Measurements from ENCODE around the gene VKORC1L1.
"Not testable (repeated sequence)": the region's sequence is repeated elsewhere in the genome, so short reads cannot be mapped to it uniquely, and the experiment has no call there.

Gene VKORC1L1

DNA sequence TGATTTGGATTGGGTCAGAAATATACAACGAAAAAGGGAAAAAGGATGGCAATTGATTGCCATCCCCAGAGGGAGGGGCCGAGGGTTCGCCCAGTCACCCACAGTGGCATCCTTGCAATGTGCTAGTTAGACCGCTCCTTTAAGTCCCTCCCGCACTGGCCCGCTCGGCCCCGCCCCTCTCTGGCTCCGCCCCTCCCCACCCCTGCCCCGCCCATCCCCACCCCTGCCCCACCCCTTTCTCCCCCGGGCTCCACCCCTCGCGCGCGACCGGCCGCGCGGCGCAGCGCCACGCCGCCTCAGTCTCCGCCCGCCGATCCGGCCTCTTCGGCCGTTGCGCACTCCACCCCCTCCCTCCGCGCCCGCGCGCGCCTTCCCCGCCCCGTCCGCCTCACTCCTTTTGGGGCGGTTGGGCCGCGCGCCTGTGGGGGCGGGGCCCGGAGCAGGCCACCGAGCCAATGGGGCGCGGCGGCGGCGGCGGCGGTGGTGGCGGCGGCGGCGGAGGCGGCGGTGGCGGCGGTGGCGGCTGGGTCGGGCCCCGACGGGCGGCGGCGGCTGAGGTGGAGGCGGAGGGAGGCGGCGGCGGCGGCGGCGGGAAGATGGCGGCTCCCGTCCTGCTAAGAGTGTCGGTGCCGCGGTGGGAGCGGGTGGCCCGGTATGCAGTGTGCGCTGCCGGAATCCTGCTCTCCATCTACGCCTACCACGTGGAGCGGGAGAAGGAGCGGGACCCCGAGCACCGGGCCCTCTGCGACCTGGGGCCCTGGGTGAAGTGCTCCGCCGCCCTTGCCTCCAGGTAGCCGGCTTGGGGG is at the start of gene VKORC1L1:
VKORC1L1 (plus strand) TSS at position 299 of the 806 bp plus-strand sequence; CDS start at position 597, 298 bp downstream.
- peak; percentile 96 for DNase-seq

DNA sequence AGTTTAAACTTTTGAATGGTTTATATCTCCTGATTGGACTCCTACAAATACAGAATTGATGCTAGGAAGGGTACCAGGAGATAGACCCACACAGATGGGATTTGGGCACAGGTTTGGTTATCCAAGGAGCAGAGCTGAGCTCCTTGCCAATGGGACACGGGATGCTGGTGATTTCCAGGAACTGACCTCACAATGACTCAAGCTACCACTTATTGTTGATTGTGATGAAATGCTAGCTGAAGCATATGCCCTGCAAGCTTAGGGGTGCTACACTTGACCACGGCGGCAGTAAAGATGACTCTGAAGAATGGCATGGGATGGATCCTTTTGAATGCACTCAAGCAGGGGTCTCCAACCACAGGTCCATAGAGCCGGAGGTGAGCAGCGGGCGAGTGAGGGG is 45.5 kb upstream of the VKORC1L1 start:
- no peak for DNase-seq

DNA sequence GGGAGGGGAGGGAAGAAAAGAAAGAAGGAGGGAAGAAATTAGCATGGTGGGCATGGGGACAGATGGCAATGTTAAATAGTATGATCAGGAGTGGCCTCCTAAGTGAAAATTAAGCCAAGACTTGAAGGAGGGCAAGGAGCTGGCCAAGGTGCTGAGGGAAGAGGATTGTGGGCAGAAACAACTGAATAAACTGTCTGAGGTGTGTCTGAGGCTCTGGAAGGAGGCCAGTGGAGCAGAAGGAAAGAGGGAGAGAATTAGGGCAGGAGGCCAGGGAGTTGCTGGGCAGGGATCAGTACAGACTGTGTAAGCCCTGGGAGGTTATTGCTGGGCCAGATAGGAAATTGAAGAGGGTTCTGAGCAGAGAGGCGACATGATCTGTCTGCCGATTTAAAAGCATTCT is 40.6 kb upstream of the VKORC1L1 start:
- DNase-seq = no peak

GRCh38 chr7:65836684-65837083 is 36.2 kb upstream of the VKORC1L1 start:
- not testable (repeated sequence) for DNase-seq

DNA sequence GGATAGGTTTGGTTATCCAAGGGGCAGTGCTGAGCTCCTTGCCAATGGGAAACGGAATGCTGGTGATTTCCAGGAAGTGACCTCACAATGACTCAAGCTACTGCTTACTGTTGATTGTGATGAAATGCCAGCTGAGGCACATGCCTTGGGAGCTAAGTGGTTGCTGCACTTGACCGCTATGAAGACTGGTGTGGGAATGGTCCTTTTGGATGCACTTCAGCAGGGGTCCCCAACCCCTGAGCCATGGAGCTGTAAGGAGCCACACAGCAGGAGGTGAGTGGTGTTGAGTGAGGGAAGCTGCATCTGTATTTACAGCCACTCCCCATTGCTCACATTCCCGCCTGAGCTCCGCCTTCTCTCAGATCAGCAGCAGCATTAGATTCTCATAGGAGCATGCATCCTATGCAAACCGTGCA is 35.3 kb upstream of the VKORC1L1 start:
- not testable (repeated sequence) for DNase-seq

GRCh38 chr7:65839846-65840245 is 33.0 kb upstream of the VKORC1L1 start:
- DNase-seq = no peak

- no peak for DNase-seq
Observed at GRCh38 chr7:65840446-65840845, 32.4 kb upstream of the VKORC1L1 start.

DNA sequence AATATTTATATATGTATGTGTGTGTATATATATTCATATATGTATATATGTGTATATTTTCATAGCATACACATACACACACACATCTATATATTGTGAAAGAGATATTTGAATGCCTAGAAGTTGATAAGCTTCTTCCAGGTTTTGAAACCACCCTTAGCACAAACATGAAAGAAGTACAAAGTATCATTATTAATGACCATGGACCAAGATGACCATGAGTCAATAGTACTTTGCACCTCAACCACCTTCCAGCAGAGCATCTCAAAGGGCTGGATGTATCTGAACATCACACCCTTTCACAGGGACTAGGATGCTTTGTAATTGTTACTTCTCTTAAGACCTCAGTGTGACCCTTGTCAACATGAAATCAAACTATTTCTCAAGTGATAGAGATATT is 29.3 kb upstream of the VKORC1L1 start:
- DNase-seq = not testable (repeated sequence)

DNA sequence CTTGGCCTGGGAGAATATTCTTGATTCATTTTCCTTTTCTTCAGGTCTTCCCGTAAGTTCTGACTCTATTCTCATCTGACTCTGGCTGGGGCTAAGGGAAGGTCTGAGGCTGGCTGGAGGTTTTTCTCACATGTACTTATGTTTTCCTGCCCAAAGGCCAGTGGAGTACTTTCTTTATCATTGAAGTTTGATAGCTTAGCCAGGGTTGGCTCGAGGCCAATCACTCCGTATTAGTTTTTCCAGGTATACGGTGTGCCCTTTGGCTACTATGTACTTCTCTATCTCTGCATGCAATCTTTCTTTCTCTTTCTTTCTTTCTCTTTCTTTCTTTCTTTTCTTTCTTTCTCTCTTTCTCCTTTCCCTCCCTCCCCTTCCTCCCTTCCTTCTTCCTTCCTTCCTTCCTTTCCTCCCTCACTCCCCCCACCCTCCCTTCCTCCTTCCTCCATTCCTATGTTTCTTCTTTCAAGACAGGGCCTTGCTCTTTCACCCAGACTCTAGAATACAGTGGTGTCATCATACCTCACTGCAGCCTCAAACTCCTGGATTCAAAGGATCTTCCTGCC is 26.8 kb upstream of the VKORC1L1 start:
- no peak for DNase-seq

- DNase-seq = not testable (repeated sequence)
Observed at GRCh38 chr7:65853426-65853825, 19.4 kb upstream of the VKORC1L1 start.

DNA sequence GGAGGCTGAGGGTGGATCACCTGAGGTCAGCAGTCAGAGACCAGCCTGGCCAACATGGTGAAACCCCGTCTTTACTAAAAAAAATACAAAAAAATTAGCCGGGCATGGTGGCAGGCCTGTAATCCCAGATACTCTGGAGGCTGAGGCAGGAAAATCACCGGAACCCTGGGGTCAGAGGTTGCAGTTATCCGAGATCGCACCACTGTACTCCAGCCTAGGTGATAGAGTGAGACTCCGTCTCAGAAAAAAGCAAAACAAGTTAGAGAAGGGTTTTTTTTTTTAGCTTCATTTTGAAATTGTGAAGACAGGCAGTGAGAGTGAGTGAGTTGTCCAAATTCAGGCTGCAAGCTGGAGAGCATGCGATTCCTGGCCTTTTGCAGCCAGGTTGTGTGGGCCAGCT is 19.0 kb upstream of the VKORC1L1 start:
- not testable (repeated sequence) for DNase-seq

DNA sequence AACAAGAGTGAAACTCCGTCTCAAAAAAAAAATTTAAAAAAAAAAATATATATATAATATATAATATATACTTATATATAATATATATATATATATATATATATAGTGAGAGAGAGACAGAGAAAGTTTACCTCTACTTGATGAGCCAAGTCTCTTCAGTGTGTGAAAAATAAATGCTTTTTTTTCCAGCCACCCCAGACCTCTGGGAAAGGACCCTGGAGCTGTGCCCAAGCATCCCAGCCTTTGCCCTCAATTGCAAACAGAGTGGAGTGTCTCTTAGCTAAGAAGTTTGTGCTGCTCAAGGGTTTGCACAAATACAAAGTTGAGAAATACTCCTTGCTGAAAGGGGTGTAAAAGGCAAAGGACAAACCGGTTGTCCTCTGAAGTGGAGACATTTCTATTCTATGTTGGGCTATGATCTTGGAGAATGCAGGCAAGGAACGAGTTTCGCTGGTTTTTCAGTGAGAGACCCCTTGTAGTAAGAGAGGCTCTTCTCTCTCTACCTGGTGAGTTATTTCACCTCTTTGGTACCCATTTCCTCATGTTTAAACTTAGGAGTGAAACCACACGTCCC is 15.5 kb upstream of the VKORC1L1 start:
- not testable (repeated sequence) for DNase-seq

DNA sequence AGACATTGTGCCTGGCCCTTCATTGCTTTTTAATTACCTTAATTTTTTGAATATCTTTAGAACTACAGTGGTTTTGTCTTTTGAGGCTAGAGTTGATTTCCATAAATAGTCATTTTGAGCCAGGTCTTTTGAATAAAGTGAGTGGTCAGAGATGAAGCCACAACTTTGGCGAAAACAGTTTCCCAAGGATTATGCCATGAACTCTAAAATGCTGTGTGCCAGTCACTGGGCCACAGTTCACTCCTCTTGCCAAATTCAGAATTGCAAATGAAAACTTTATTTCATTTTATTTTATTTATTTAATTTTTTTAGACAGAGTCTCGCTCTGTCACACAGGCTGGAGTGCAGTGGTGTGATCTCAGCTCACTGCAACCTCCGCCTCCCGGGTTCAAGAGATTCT is 14.2 kb upstream of the VKORC1L1 start:
- not testable (repeated sequence) for DNase-seq

DNA sequence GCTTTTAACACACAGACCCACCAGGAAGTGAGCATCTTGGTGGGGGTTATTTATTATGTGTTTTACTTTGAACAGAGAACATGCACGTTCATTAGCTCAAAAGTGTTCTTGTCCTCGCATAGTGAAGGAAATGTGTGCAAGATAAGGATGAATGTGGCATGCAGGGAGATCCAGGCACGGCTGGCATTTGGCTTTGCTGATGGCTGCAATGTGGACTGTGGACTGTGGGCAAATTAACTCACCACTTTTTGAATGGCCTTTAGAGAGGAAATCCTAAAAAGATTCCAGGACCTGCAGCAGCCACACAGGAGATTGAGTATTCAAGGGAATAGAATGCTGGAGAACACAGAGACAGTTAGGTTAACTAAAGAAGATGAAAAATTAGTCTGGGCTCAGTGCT is 6.6 kb upstream of the VKORC1L1 start:
- DNase-seq = not testable (repeated sequence)

- not testable (repeated sequence) for DNase-seq
Observed at GRCh38 chr7:65867681-65868080, 5.2 kb upstream of the VKORC1L1 start.

DNA sequence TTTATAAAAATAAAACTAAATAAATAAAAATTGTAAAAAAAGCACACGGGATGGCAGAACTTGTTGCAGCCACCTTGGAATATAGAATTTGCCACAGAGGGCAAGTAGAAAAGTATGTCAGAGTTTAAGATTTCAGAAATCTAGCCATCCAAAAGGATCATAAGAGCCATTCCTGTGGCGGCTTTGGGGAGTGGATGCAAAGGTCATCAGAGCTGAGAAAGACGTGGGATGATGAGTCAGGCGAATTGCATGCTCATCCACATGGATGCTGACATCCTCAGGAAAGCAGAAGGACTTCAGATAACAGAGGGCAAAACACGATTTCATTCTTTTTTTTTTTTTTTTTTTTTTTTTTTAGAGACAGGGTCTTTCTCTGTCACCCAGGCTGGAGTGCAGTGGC is 3.6 kb upstream of the VKORC1L1 start:
- not testable (repeated sequence) for DNase-seq

GRCh38 chr7:65871451-65871850 is 1.4 kb upstream of the VKORC1L1 start:
- not testable (repeated sequence) for DNase-seq

- DNase-seq = peak; percentile 28
Observed at GRCh38 chr7:65873582-65874193, 814 bp downstream of the VKORC1L1 start.

DNA sequence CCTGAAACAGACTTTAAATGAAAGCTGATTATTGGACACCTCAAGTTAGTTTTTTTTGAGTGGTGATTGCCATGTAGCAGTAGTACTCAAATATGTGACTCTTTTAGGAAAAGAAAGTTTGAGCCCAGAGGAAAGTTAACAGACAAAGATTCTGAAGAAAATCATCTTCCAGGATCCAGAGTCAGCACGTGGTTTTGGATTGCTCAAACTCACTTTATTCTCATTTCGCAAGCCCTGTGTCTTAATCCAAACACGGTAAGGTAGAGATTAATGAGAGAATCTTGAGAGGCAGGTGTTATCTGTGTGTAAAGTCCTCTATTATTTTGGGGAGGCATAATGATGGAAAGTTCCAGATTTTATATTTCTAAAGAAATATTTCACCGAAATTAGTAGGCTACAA is 2.8 kb downstream of the VKORC1L1 start:
- not testable (repeated sequence) for DNase-seq

DNA sequence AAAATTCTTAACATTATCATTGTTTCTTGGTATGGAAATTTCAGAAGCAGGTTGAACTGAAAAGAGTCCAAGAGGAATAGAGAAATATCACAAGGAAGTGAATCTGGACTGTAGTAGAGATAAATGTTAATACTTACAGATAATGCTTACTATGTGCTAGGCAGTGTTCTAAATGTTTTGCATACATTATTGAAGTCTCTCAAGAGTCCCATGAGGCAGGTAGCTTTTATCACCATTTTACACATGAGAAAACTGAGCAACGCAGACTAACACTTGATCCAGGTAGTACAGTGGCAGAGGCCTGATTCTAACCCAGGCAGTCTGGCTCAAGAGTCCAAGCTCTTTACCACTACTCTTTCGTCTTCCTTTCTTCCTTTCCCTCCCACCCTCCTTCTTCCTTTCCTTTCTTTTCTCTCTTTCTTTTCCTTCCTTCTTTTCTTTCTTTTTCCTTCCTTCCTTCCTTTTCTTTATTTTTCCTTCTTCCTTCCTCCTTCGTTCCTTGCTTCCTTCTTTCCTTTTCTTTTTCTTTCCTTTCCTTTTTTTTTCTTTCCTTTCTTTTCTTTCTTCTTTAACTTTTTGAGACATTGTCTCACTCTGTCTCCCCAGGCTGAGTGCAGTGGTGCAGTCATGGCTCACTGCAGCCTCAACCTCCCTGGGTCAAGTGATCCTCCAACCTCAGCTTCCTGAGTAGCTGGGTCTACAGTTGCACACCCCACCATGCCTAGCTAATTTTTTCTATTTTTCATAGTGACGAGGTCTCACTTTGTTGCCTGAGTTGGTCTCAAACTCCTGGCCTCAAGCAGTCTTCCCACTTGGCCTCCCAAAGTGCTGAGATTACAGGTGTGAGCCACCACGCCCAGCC is 6.6 kb downstream of the VKORC1L1 start:
- DNase-seq = not testable (repeated sequence)

GRCh38 chr7:65880242-65880641 is 7.4 kb downstream of the VKORC1L1 start:
- DNase-seq = not testable (repeated sequence)

- not testable (repeated sequence) for DNase-seq
Observed at GRCh38 chr7:65884983-65885382, 12.1 kb downstream of the VKORC1L1 start.

DNA sequence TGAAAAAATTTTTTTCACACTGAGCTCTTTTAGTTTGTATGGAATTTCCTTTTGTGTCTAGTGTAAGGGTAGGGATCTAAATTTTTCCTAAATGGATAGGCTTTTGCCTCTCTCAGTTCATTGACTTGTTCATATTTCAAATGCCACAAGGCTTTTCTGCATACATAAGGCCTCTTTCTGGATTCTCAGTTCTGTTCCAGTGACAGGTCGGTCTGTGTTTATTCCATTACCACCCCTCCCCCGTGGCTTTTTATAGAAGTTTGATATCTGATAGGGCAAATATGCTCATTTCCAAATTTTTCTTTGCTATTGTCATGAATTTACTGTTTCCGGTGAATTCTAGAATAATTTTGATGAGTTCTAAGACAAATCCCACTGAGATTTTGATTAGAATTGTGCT is 12.7 kb downstream of the VKORC1L1 start:
- not testable (repeated sequence) for DNase-seq
